ENCODE measurements around the gene EPB41.
"Not testable (repeated sequence)": the region's sequence is repeated elsewhere in the genome, so short reads cannot be mapped to it uniquely, and the experiment has no call there.

The EPB41 gene

GRCh38 chr1:29052100-29052499, 137.7 kb downstream of the EPB41 start:
- DNase-seq (ENCODE audit: low read depth in 2 of 2): peak in 1 of 2 experiments; percentile 10

GRCh38 chr1:29052941-29053340, 138.6 kb downstream of the EPB41 start:
- no peak for DNase-seq (ENCODE audit: low read depth in 2 of 2)

- peak in 1 of 2 experiments; percentile 2 for DNase-seq (ENCODE audit: low read depth in 2 of 2)
Observed at GRCh38 chr1:29055160-29055559, 140.8 kb downstream of the EPB41 start.

- DNase-seq (ENCODE audit: low read depth in 2 of 2): no peak
Observed at GRCh38 chr1:29056256-29056655, 141.9 kb downstream of the EPB41 start.

- no peak for DNase-seq (ENCODE audit: low read depth in 2 of 2)
Observed at GRCh38 chr1:29057700-29058099, 143.3 kb downstream of the EPB41 start.

- no peak for DNase-seq (ENCODE audit: low read depth in 2 of 2)
Observed at GRCh38 chr1:29062157-29062942, 148.0 kb downstream of the EPB41 start.

- no peak for DNase-seq (ENCODE audit: low read depth in 2 of 2)
Observed at GRCh38 chr1:29064064-29064463, 149.7 kb downstream of the EPB41 start.

GRCh38 chr1:29077155-29077554, 162.8 kb downstream of the EPB41 start:
- no peak for DNase-seq (ENCODE audit: low read depth in 2 of 2)

- not testable (repeated sequence) for DNase-seq (ENCODE audit: low read depth in 2 of 2)
Observed at GRCh38 chr1:29079916-29080629, 165.7 kb downstream of the EPB41 start.

GRCh38 chr1:29081201-29081600, 166.8 kb downstream of the EPB41 start:
- DNase-seq (ENCODE audit: low read depth in 2 of 2): no peak

- DNase-seq (ENCODE audit: low read depth in 2 of 2): no peak
Observed at GRCh38 chr1:29082519-29082918, 168.2 kb downstream of the EPB41 start.

GRCh38 chr1:29083317-29084195, 169.2 kb downstream of the EPB41 start:
- DNase-seq (ENCODE audit: low read depth in 2 of 2): peak in 1 of 2 experiments; percentile 4

- DNase-seq (ENCODE audit: low read depth in 2 of 2): no peak
Observed at GRCh38 chr1:29084196-29084521, 169.8 kb downstream of the EPB41 start.

- no peak for DNase-seq (ENCODE audit: low read depth in 2 of 2)
Observed at GRCh38 chr1:29090937-29091618, 176.7 kb downstream of the EPB41 start.

GRCh38 chr1:29092704-29093103, 178.3 kb downstream of the EPB41 start:
- not testable (repeated sequence) for DNase-seq (ENCODE audit: low read depth in 2 of 2)

GRCh38 chr1:29094433-29094832, 180.1 kb downstream of the EPB41 start:
- no peak for DNase-seq (ENCODE audit: low read depth in 2 of 2)

GRCh38 chr1:29094954-29095353, 180.6 kb downstream of the EPB41 start:
- DNase-seq (ENCODE audit: low read depth in 2 of 2): no peak

GRCh38 chr1:29096231-29096886, 182.0 kb downstream of the EPB41 start:
- no peak for DNase-seq (ENCODE audit: low read depth in 2 of 2)

GRCh38 chr1:29099286-29099685, 184.9 kb downstream of the EPB41 start:
- no peak for DNase-seq (ENCODE audit: low read depth in 2 of 2)

- DNase-seq (ENCODE audit: low read depth in 2 of 2): no peak
Observed at GRCh38 chr1:29100487-29100886, 186.1 kb downstream of the EPB41 start.

- no peak for DNase-seq (ENCODE audit: low read depth in 2 of 2)
Observed at GRCh38 chr1:29105822-29106221, 191.5 kb downstream of the EPB41 start.
